GM12878 (cell line): ENCODE data around the gene AGBL5. TPM values are rescaled to one million over a fixed set of nuclear protein-coding genes. Genes with fewer than 3 reads are reported as not detected.
A peak's percentile ranks its signal among the peaks of the same experiment; 100 is the strongest.

Experiments used
- ATAC-seq: fragments of 200-7000 bp; cut with Tn5 transposase; 3 replicates; pipeline ENCODE4 v1.9.1; 2020; ENCODE audit warnings: mild to moderate bottlenecking, moderate library complexity
- BruUV-seq: library from RNA; stranded (reverse); fragments of 400-500 nt; replicated peaks from 2 replicates; lab custom pipeline; 2021; lab: Mats Ljungman, UMichigan
- CTCF ChIA-PET: fragments of 300-600 bp; sonication (Branson Sonifier 250); formaldehyde crosslinking; extraction: SDS; loops from one replicate; lab custom pipeline; 2021; ENCODE audit warnings: inconsistent platforms; lab: Yijun Ruan, JAX
- POLR2A ChIA-PET: fragments of 350-600 bp; formaldehyde crosslinking; extraction: SDS; loops from one replicate; lab custom pipeline; 2021; ENCODE audit warnings: inconsistent platforms; lab: Charles Lee
- RAD21 ChIA-PET: fragments of 300-600 bp; sonication (Branson Sonifier 250); formaldehyde crosslinking; loops from one replicate; lab custom pipeline; 2023; ENCODE audit warnings: antibody characterized with exemption; ENCODE audit not compliant: unreplicated experiment; lab: Charles Lee
- SMC1A ChIA-PET: fragments of 300-600 bp; sonication (Branson Sonifier 250); formaldehyde crosslinking; loops from one replicate; lab custom pipeline; 2023; ENCODE audit not compliant: unreplicated experiment, uncharacterized antibody; lab: Charles Lee
- DNase-seq: peaks from one replicate; pipeline ENCODE4 v3.0.0-alpha.2; 2011; ENCODE audit warnings: low read depth, low spot score
- FAIRE-seq: peaks from 3 replicates; lab custom pipeline; 2011; peaks lifted over from hg19 to GRCh38; lab: Jason Lieb, UNC
- H2AFZ ChIP-seq: 2 replicates; pipeline ENCODE4 v1.6.0; 2011; ENCODE audit warnings: low read depth, low read length, control low read depth; ENCODE audit not compliant: control insufficient read depth
- H3K27ac ChIP-seq: 2 replicates; pipeline ENCODE4 v1.5.1; 2011; ENCODE audit warnings: control low read depth; ENCODE audit not compliant: control insufficient read depth, insufficient read depth
- H3K27me3 ChIP-seq, 2 experiments: replicated peaks in 1 of 2; 2 replicates each; pipeline versions ENCODE4 v1.6.0 to v1.6.1; 2011; ENCODE audit warnings: low read length in 1 of 2; ENCODE audit not compliant: control insufficient read depth in 2 of 2, insufficient read depth in 2 of 2
- H3K36me3 ChIP-seq, 2 experiments: 2 replicates each; pipeline ENCODE4 v1.5.1; 2011; ENCODE audit warnings: low read length in 1 of 2; ENCODE audit not compliant: control insufficient read depth in 2 of 2, insufficient read depth in 2 of 2
- H3K4me1 ChIP-seq: 2 replicates; pipeline ENCODE4 v1.6.1; 2011; ENCODE audit warnings: mild to moderate bottlenecking, low read length, moderate library complexity, mixed read lengths; ENCODE audit not compliant: control insufficient read depth, insufficient read depth
- H3K4me2 ChIP-seq: 2 replicates; pipeline ENCODE4 v1.6.0; 2011; ENCODE audit warnings: control low read depth; ENCODE audit not compliant: control insufficient read depth, insufficient read depth
- H3K4me3 ChIP-seq: fragments of 200-600 bp; sonication (generic); 2 replicates; pipeline ENCODE4 v1.5.1; 2016
- H3K79me2 ChIP-seq: 2 replicates; pipeline ENCODE4 v1.6.0; 2011; ENCODE audit warnings: low read length; ENCODE audit not compliant: control insufficient read depth, insufficient read depth
- H3K9ac ChIP-seq: 2 replicates; pipeline ENCODE4 v1.8.0; 2011; ENCODE audit warnings: low read length, control low read depth, mixed read lengths; ENCODE audit not compliant: control insufficient read depth, insufficient read depth
- H3K9me3 ChIP-seq: replicated peaks from 3 replicates; pipeline ENCODE4 v1.5.1; 2011; ENCODE audit warnings: mild to moderate bottlenecking, low read length; ENCODE audit not compliant: control insufficient read depth, insufficient read depth
- H4K20me1 ChIP-seq: 2 replicates; pipeline ENCODE4 v1.6.0; 2011; ENCODE audit not compliant: control insufficient read depth, insufficient read depth
- ELK1 ChIP-seq: IDR thresholded peaks from 2 replicates; pipeline ENCODE4 v1.6.1; 2012; ENCODE audit warnings: low read depth, low read length, improper control_type of control experiment
- MTA3 ChIP-seq: IDR thresholded peaks from 2 replicates; pipeline ENCODE4 v1.6.1; 2012; ENCODE audit warnings: low read length, inconsistent platforms, borderline replicate concordance
- NFXL1 ChIP-seq: fragments of 450-650 bp; IDR thresholded peaks from 2 replicates; pipeline ENCODE4 v1.6.1; 2017; ENCODE audit warnings: antibody characterized with exemption, mild to moderate bottlenecking, borderline replicate concordance
- NFYA ChIP-seq: IDR thresholded peaks from 2 replicates; pipeline ENCODE4 v1.6.1; 2011; ENCODE audit warnings: low read depth, mild to moderate bottlenecking, low read length, improper control_type of control experiment, borderline replicate concordance
- RBBP5 ChIP-seq: fragments of 200-600 bp; sonication (generic); conservative IDR thresholded peaks from 2 replicates; pipeline ENCODE4 v1.6.1; 2016
- STAT1 ChIP-seq: fragments of 450-650 bp; conservative IDR thresholded peaks from 2 replicates; pipeline ENCODE4 v1.6.1; 2014; ENCODE audit warnings: antibody characterized with exemption, mild to moderate bottlenecking
- ZNF217 ChIP-seq: fragments of 450-650 bp; IDR thresholded peaks from 2 replicates; pipeline ENCODE4 v1.6.1; 2017; ENCODE audit warnings: antibody characterized with exemption, mild to moderate bottlenecking
- WGBS: methylation state at CpG from one replicate; pipeline ENCODE4 v1.1.6; 2016; ENCODE audit warnings: low lambda C conversion rate; ENCODE audit not compliant: insufficient replicate concordance, insufficient coverage; ENCODE audit errors: missing lambda C conversion rate; 5-methylcytosine and 5-hydroxymethylcytosine counted together
- in situ Hi-C: fragments of 300-500 bp; cut with MboI; formaldehyde crosslinking; loops from 9 replicates; pipeline ENCODE4 v1.14.3; 2018; ENCODE audit warnings: mixed read lengths
- intact Hi-C: fragments of 100-400 bp; cut with micrococcal nuclease; formaldehyde crosslinking; loops from one replicate; pipeline ENCODE4 v1.14.2; 2022; ENCODE audit not compliant: unreplicated experiment
- polyA plus RNA-seq, 11 experiments: library from polyadenylated mRNA; depleted of rRNA in 4 of 11; unstranded in 6 of 11; stranded (reverse) in 5 of 11; fragments of >200 nt; fragmentation: Nextera tagmentation in 4 of 11; fragmentation: Illumina TruSeq in 1 of 11; extraction: Ambion mirVana in 4 of 11; extraction: Trizol in 1 of 11; gene quantifications; 1 replicate in 1 of 11; 2 replicates in 10 of 11; pipeline versions ENCODE4 v1.2.1 to v1.2.3, GENCODE V29; 2011 to 2016; ENCODE audit warnings: inconsistent platforms in 2 of 11, missing spikeins in 2 of 11, low read depth in 1 of 11
- total RNA-seq, 4 experiments: library from RNA; depleted of rRNA in 3 of 4; stranded (reverse); fragments of >200 nt in 3 of 4; fragmentation: Illumina TruSeq in 1 of 4; extraction: Trizol in 1 of 4; gene quantifications; 2 replicates each; pipeline versions ENCODE4 v1.2.1 to v1.2.3, GENCODE V29; 2013 to 2021
- TF ChIP-seq, protein P1 (sequence below): fragments of 450-650 bp; IDR thresholded peaks from 2 replicates; pipeline ENCODE4 v1.6.1; 2017; ENCODE audit warnings: mild to moderate bottlenecking, moderate library complexity
- TF ChIP-seq, protein P2 (sequence below): fragments of 450-650 bp; IDR thresholded peaks from 2 replicates; pipeline ENCODE4 v1.6.1; 2018; ENCODE audit warnings: mild to moderate bottlenecking, low read depth, moderate library complexity; ENCODE audit not compliant: partially characterized antibody
- TF ChIP-seq, protein P3 (sequence below): IDR thresholded peaks from 2 replicates; pipeline ENCODE4 v1.6.1; 2012; ENCODE audit warnings: low read depth, low read length, improper control_type of control experiment

The AGBL5 gene
- total and polyA plus RNA-seq, 10 of the 15 experiments (the other 5 are each of a cell fraction or from before 2014, with no cell fraction given) = 1.9 to 28.5 (median 19.5) TPM

DNA sequence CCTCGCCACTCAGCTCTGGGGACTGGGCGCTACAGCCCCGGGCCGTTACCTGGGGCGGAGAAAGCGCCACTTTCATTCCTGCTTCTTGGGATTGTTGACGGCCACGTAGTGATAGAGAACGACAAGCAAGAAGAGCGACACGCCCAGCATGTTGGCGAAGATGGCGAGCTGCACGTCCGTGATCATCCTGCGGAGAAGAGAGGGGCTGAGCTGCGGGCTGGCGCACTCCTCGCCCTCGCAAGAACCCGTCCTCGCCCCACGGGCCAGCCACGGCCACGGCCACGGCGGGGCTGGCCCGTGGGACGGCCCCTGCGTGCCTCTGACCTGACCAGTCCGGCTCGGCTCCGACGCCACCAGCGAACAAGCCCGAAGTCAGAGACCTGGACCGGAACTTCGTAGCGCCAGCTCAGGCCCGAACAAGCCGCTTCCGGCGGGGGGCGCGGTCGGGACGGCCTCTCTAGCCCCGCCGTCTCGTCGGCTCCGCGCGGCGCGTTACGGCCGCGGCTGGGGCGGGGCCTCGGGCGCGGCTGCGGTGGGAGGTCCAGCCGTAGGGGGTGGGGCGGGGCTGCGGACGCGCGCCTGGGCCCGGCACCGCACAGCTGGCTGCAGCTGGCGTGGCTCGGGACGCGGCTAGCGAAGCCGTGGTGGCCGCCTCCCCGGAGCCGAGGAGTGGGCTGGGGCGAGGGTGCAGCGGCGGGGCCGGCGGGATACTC lies 20.0 kb downstream of the AGBL5 start, which contains the start of gene OST4 (continued):
- TF ChIP-seq, protein P1, sequence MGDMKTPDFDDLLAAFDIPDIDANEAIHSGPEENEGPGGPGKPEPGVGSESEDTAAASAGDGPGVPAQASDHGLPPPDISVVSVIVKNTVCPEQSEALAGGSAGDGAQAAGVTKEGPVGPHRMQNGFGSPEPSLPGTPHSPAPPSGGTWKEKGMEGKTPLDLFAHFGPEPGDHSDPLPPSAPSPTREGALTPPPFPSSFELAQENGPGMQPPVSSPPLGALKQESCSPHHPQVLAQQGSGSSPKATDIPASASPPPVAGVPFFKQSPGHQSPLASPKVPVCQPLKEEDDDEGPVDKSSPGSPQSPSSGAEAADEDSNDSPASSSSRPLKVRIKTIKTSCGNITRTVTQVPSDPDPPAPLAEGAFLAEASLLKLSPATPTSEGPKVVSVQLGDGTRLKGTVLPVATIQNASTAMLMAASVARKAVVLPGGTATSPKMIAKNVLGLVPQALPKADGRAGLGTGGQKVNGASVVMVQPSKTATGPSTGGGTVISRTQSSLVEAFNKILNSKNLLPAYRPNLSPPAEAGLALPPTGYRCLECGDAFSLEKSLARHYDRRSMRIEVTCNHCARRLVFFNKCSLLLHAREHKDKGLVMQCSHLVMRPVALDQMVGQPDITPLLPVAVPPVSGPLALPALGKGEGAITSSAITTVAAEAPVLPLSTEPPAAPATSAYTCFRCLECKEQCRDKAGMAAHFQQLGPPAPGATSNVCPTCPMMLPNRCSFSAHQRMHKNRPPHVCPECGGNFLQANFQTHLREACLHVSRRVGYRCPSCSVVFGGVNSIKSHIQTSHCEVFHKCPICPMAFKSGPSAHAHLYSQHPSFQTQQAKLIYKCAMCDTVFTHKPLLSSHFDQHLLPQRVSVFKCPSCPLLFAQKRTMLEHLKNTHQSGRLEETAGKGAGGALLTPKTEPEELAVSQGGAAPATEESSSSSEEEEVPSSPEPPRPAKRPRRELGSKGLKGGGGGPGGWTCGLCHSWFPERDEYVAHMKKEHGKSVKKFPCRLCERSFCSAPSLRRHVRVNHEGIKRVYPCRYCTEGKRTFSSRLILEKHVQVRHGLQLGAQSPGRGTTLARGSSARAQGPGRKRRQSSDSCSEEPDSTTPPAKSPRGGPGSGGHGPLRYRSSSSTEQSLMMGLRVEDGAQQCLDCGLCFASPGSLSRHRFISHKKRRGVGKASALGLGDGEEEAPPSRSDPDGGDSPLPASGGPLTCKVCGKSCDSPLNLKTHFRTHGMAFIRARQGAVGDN = peak; percentile 76
- TF ChIP-seq RBBP5 (no peak), STAT1 (no peak)

DNA sequence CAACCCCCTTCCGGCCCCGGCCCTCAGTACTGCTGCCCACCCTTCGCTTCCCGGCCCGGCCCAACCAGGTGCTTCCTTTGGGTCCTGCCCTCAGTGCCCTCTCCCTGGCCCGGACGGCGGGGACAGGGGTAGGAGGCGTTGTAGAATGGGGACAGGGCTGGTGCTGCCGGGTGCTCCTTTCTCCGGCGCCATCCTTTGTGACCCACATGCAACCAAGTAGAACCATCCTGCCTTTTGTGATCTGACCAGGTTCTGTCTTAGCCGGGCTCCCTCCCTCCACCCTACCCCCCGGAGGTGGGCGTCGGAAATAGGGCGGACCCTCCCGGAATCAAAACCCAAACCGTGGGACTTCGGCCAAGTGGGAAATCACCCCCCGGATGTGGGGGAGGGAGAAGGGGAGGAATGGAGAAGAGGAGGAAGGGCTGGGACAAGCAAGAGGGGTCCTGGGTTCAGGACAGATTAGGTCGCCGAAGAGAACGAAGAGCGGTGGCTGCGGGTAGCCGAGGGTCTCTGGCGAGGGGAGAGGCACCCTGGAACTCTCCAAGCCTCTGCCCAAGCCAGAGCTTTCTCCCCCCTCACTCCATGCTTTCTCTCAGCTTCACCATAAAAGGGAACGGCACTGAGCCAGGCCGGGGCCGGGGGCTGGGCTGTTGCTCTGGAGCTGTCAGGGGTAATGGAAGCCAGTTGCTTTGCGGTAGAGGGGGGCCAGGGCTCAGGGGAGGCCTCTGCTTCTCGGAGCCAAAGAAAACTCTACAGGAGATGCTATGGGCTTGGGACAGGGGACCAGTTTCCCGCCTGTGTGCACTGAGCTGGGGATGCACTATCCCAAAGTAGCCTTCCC lies 20.7 kb downstream of the AGBL5 start:
- H4K20me1 ChIP-seq = no peaks in the 10 kb centered on the region
- ATAC-seq (peak; percentile 10), DNase-seq (no peak), FAIRE-seq (no peak)
- H3K4me3 ChIP-seq = peak overlapping the region; percentile 85
- no peaks in the 10 kb centered on the region for H3K9me3 ChIP-seq
- peak overlapping the region; percentile 94 for H3K27ac ChIP-seq
- POLR2A ChIA-PET = interaction anchor here (0.6 to 12.2 kb wide), 11 partner anchors 9 to 890 kb away, joined by 3 to 139 read pairs (median 3); partner anchors contain the start of genes AGBL5, EIF2B4 and TMEM214
- RAD21 ChIA-PET = interaction anchor here (0.9 to 2.8 kb wide), 5 partner anchors 9 to 31 kb away, joined by 3 to 31 read pairs (median 10); partner anchors contain the start of genes AGBL5 and KHK
- SMC1A ChIA-PET = interaction anchor here (0.6 to 5.4 kb wide), 6 partner anchors 9 to 110 kb away, joined by 3 to 33 read pairs (median 4); partner anchors contain the start of genes AGBL5 and TMEM214
- no peaks in the 10 kb centered on the region for H3K27me3 ChIP-seq
- intact Hi-C loops (loop anchor here (1.0 kb wide), 1 partner anchor 22 kb away; no protein-coding TSS in a partner anchor), in situ Hi-C loops (no loop called here)
- CTCF ChIA-PET = interaction anchor here (1.0 to 4.0 kb wide), 6 partner anchors 10 to 24 kb away, joined by 3 to 36 read pairs (median 8); partner anchors contain the start of genes AGBL5 and KHK
- H3K9ac ChIP-seq = peak overlapping the region; percentile 76
- H3K4me1 ChIP-seq = peaks cover 40% of the 10 kb centered on the region
- BruUV-seq = TSS peak; percentile 80
- peak overlapping the region; percentile 34 for H2AFZ ChIP-seq
- H3K79me2 ChIP-seq = peaks cover 32% of the 10 kb centered on the region
- peaks cover 2 to 16% of the 10 kb centered on the region in 2 experiments; a peak in 2 of 4 replicates for H3K36me3 ChIP-seq
- H3K4me2 ChIP-seq = peak overlapping the region; percentile 95
- WGBS = 10% methylated on average over 34 of the region's 34 CpGs
- TF ChIP-seq, protein P2, sequence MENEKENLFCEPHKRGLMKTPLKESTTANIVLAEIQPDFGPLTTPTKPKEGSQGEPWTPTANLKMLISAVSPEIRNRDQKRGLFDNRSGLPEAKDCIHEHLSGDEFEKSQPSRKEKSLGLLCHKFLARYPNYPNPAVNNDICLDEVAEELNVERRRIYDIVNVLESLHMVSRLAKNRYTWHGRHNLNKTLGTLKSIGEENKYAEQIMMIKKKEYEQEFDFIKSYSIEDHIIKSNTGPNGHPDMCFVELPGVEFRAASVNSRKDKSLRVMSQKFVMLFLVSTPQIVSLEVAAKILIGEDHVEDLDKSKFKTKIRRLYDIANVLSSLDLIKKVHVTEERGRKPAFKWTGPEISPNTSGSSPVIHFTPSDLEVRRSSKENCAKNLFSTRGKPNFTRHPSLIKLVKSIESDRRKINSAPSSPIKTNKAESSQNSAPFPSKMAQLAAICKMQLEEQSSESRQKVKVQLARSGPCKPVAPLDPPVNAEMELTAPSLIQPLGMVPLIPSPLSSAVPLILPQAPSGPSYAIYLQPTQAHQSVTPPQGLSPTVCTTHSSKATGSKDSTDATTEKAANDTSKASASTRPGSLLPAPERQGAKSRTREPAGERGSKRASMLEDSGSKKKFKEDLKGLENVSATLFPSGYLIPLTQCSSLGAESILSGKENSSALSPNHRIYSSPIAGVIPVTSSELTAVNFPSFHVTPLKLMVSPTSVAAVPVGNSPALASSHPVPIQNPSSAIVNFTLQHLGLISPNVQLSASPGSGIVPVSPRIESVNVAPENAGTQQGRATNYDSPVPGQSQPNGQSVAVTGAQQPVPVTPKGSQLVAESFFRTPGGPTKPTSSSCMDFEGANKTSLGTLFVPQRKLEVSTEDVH = no peak
- TF ChIP-seq, protein P3, sequence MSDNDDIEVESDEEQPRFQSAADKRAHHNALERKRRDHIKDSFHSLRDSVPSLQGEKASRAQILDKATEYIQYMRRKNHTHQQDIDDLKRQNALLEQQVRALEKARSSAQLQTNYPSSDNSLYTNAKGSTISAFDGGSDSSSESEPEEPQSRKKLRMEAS = no peak
- TF ChIP-seq ELK1 (no peak), NFXL1 (no peak), MTA3 (no peak), NFYA (no peak), ZNF217 (no peak)
